HL-60 (cell line): Measurements from ENCODE around the gene MAPK8IP2.

Experiments used
- CTCF ChIP-seq: IDR thresholded peaks from one replicate; pipeline ENCODE4 v1.5.1; 2011; ENCODE audit warnings: low read length, control low read depth, inconsistent platforms; ENCODE audit not compliant: insufficient read depth
- GABPA ChIP-seq: IDR thresholded peaks from 2 replicates; pipeline ENCODE4 v1.6.1; 2012; ENCODE audit warnings: low read depth
- POLR2AphosphoS5 ChIP-seq: IDR thresholded peaks from 2 replicates; pipeline ENCODE4 v1.6.1; 2012; ENCODE audit warnings: low read depth
- REST ChIP-seq: IDR thresholded peaks from 2 replicates; pipeline ENCODE4 v1.6.1; 2012; ENCODE audit warnings: low read depth; ENCODE audit not compliant: insufficient replicate concordance
- SPI1 ChIP-seq: IDR thresholded peaks from 2 replicates; pipeline ENCODE4 v1.6.1; 2012; ENCODE audit warnings: low read depth, mild to moderate bottlenecking, borderline replicate concordance

GRCh38 chr22:50600967-50601668 lies 525 bp downstream of the MAPK8IP2 start:
- TF ChIP-seq CTCF: no peak
- no peak for TF ChIP-seq SPI1
- no peak for TF ChIP-seq GABPA
- TF ChIP-seq POLR2AphosphoS5: no peak
- no peak for TF ChIP-seq REST
